SK-N-SH treated with all-trans-retinoic acid at 6 μM for 48 hours (cell line): ENCODE measurements around the gene EIF2D.
"Not testable (repeated sequence)": the region's sequence is repeated elsewhere in the genome, so short reads cannot be mapped to it uniquely, and the experiment has no call there.

ENCODE experiments used
- ARNTL ChIP-seq: fragments of 450-650 bp; formaldehyde crosslinking; IDR thresholded peaks from 2 replicates; pipeline ENCODE4 v1.5.0; 2020; ENCODE audit warnings: low read depth, mild to moderate bottlenecking, moderate library complexity, borderline replicate concordance
- BACH2 ChIP-seq: fragments of 250-450 bp; sonication (Bioruptor Pico); IDR thresholded peaks from 2 replicates; pipeline ENCODE4 v1.9.0; 2021; ENCODE audit warnings: mild to moderate bottlenecking, borderline replicate concordance
- CREB5 ChIP-seq: fragments of 250-450 bp; sonication (Bioruptor Pico); IDR thresholded peaks from 2 replicates; pipeline ENCODE4 v1.5.1; 2020; ENCODE audit warnings: low read depth, mild to moderate bottlenecking, moderate library complexity
- GLIS3 ChIP-seq: fragments of 250-450 bp; sonication (Bioruptor Pico); IDR thresholded peaks from 2 replicates; pipeline ENCODE4 v1.5.0; 2020; ENCODE audit warnings: mild to moderate bottlenecking, moderate library complexity
- OSR1 ChIP-seq: fragments of 250-450 bp; sonication (Bioruptor Pico); IDR thresholded peaks from 2 replicates; pipeline ENCODE4 v1.8.0; 2022; ENCODE audit warnings: moderate library complexity, mild to moderate bottlenecking, inconsistent platforms
- PATZ1 ChIP-seq: fragments of 250-450 bp; sonication (Bioruptor Pico); IDR thresholded peaks from 2 replicates; pipeline ENCODE4 v1.8.0; 2020; ENCODE audit warnings: mild to moderate bottlenecking, moderate library complexity, borderline replicate concordance
- RARB ChIP-seq: fragments of 250-450 bp; sonication (Bioruptor Pico); IDR thresholded peaks from 2 replicates; pipeline ENCODE4 v1.8.0; 2021; ENCODE audit warnings: mild to moderate bottlenecking, moderate library complexity
- SNAI2 ChIP-seq: fragments of 250-450 bp; sonication (Bioruptor Pico); IDR thresholded peaks from 2 replicates; pipeline ENCODE4 v1.5.0; 2020; ENCODE audit warnings: mild to moderate bottlenecking, moderate library complexity
- TSHZ2 ChIP-seq: fragments of 250-450 bp; sonication (Bioruptor Pico); IDR thresholded peaks from 2 replicates; pipeline ENCODE4 v1.5.0; 2020; ENCODE audit warnings: mild to moderate bottlenecking, moderate library complexity
- ZC3H10 ChIP-seq: fragments of 250-450 bp; sonication (Bioruptor Pico); IDR thresholded peaks from 2 replicates; pipeline ENCODE4 v1.5.1; 2021; ENCODE audit warnings: mild to moderate bottlenecking, moderate library complexity
- ZFP3 ChIP-seq: fragments of 250-450 bp; sonication (Bioruptor Pico); IDR thresholded peaks from 2 replicates; pipeline ENCODE4 v1.5.0; 2020; ENCODE audit warnings: mild to moderate bottlenecking, moderate library complexity
- ZFP30 ChIP-seq: fragments of 450-650 bp; formaldehyde crosslinking; IDR thresholded peaks from 2 replicates; pipeline ENCODE4 v1.5.0; 2022; ENCODE audit warnings: mild to moderate bottlenecking, moderate library complexity
- ZNF70 ChIP-seq: fragments of 450-650 bp; formaldehyde crosslinking; IDR thresholded peaks from 2 replicates; pipeline ENCODE4 v1.5.0; 2020; ENCODE audit warnings: mild to moderate bottlenecking, moderate library complexity

- not testable (repeated sequence) for TF ChIP-seq GLIS3 (CRISPR knock-in tag); ZC3H10; CREB5; PATZ1; ZFP3 (CRISPR knock-in tag); ZNF70 (CRISPR knock-in tag); ZFP30; SNAI2; OSR1; BACH2 (CRISPR knock-in tag); ARNTL (CRISPR knock-in tag); TSHZ2 (CRISPR knock-in tag); RARB
These were observed 14.1 kb upstream of the EIF2D start for GRCh38 chr1:206626396-206626795.
